Small intestine (tissue), 7 donors: ENCODE data around the gene HDAC4. TPM values are rescaled to one million over a fixed set of nuclear protein-coding genes. Genes with fewer than 3 reads are reported as not detected.
A peak's percentile ranks its signal among the peaks of the same experiment; 100 is the strongest.

Experiments
- DNase-seq, 2 donors: peaks; one replicate each; pipeline versions ENCODE4 v3.0.0 to v3.0.0-alpha.2; 2013
- FAIRE-seq: peaks from 2 replicates; lab custom pipeline; 2012; peaks lifted over from hg19 to GRCh38; lab: Jason Lieb, UNC
- H3K27ac ChIP-seq, 3 donors: one replicate each; pipeline ENCODE4 v1.5.1; 2013; ENCODE audit warnings: low read length in 2 of 3, mild to moderate bottlenecking in 2 of 3, control low read depth in 1 of 3, inconsistent platforms in 1 of 3, low read depth in 1 of 3, moderate library complexity in 1 of 3
- H3K27me3 ChIP-seq, 3 donors: one replicate each; pipeline ENCODE4 v1.6.1; 2013; ENCODE audit warnings: low read length in 3 of 3, inconsistent platforms in 1 of 3; ENCODE audit not compliant: control insufficient read depth in 3 of 3, insufficient read depth in 3 of 3
- H3K36me3 ChIP-seq, 3 donors: one replicate each; pipeline ENCODE4 v1.6.1; 2013; ENCODE audit warnings: low read length in 3 of 3, inconsistent platforms in 1 of 3, low read depth in 1 of 3, mild to moderate bottlenecking in 1 of 3, moderate library complexity in 1 of 3; ENCODE audit not compliant: control insufficient read depth in 3 of 3, insufficient read depth in 2 of 3
- H3K4me1 ChIP-seq, 3 donors: one replicate each; pipeline ENCODE4 v1.6.1; 2013; ENCODE audit warnings: low read length in 2 of 3, inconsistent platforms in 1 of 3, low read depth in 1 of 3, mild to moderate bottlenecking in 1 of 3, moderate library complexity in 1 of 3; ENCODE audit not compliant: control insufficient read depth in 3 of 3, insufficient read depth in 2 of 3
- H3K4me3 ChIP-seq, 3 donors: one replicate each; pipeline ENCODE4 v1.5.1; 2013; ENCODE audit warnings: low read length in 3 of 3, control low read depth in 1 of 3, inconsistent platforms in 1 of 3, low read depth in 1 of 3, mild to moderate bottlenecking in 1 of 3, moderate library complexity in 1 of 3
- H3K9me3 ChIP-seq, 2 donors: one replicate each; pipeline ENCODE4 v1.6.1; 2013; ENCODE audit warnings: low read depth in 1 of 2, low read length in 1 of 2; ENCODE audit not compliant: control insufficient read depth in 2 of 2, insufficient read depth in 1 of 2
- WGBS, 3 donors: extraction: QIAGEN DNeasy Blood & Tissue Kit; methylation state at CpG; one replicate each; pipeline ENCODE4 v1.1.7; 2013; 5-methylcytosine and 5-hydroxymethylcytosine counted together
- polyA plus RNA-seq, 4 donors: library from polyadenylated mRNA; stranded (reverse) in 3 of 4; unstranded in 1 of 4; fragments of 200-250 nt in 3 of 4; fragments of 120-200 nt in 1 of 4; gene quantifications; one replicate each; pipeline versions ENCODE4 v1.2.1 to v1.2.3, GENCODE V29; 2013
- donor health status: healthy with polysubstance abuse.
- donor health status: control.
- donor health status: control.
- donor health status: Bipolar disorder and iron deficiency.
- donor health status: healthy.

HDAC4 gene
- polyA plus RNA-seq, 4 donors = 3.1 to 11.3 (median 5.9) TPM

DNA sequence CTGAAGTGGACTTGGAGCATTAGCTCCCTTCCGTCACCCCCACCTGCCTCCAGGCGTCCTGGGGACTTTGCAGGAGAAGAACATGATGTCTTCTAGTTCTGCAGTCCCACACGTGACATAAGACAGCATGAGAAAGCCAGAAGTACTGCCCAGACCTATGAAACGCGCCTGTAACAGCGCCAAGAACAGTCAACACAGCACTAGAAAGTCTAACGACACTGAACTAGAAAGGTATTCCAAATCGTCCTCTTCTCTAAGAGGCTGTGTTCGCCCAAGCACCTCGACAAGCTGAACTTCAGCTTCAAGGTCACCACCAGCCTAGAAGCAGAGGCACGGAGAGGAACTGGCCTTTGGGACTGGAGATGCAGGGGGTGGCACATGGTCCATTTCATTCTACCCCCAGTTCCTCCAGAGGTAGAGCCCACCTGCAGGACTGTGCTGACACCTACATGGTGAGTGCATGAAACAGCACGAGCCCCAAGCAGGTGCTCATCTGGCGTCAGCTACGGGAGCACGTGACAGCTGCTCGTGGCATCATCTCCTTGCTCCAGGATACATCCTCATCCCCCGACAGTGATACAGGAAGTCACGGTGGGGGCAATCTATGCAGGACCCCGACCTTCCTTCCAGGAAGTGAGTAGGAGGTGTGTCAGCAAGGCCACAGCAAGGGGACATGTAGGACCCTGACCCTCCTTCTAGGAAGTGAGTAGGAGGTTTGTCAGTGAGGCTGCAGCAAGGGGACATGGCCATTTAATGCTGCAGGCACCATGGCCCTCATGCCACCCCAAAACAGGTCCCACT is 3.7 kb downstream of the HDAC4 start:
- FAIRE-seq (no peak), DNase-seq (peak in 1 of 2 donors; percentile 20)
- H3K27ac ChIP-seq = no peak overlapping the region
- 70 to 72% (median 71%) methylated on average over 19 of the region's 19 CpGs for WGBS, 3 donors
- H3K4me1 ChIP-seq = peaks cover 0 to 10% (median 3%) of the 10 kb centered on the region in 3 donors
- H3K36me3 ChIP-seq = peaks cover 0 to 10% (median 2%) of the 10 kb centered on the region in 3 donors
- H3K27me3 ChIP-seq = no peaks in the 10 kb centered on the region
- H3K4me3 ChIP-seq = no peak overlapping the region
- no peaks in the 10 kb centered on the region for H3K9me3 ChIP-seq

DNA sequence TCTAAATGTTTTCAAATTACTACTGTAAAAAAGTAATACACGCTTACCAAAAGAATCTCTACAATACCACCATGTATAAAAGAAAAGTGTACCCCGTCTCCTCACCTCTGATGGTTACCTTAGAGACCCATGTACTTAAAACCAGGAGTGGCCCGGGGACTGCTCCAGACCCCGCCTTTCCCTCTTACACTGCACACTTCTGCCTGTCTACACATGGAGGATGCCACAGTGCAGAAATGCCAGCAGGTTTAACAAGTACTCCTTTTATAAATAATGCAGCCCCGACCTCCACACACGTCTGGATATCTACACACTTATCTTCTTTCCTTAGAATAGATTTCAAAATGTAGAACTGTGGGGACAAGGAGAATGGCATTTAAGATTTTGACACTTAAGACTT is 5.3 kb downstream of the HDAC4 start:
- no peak overlapping the region for H3K27ac ChIP-seq
- no peak for FAIRE-seq

GRCh38 chr2:239394978-239395377 is 5.8 kb downstream of the HDAC4 start:
- Histone ChIP-seq H3K36me3 (peaks cover 0 to 17% (median 2%) of the 10 kb centered on the region in 3 donors), H3K27me3 (no peaks in the 10 kb centered on the region), H3K4me3 (no peak overlapping the region), H3K4me1 (peaks cover 0 to 10% (median 3%) of the 10 kb centered on the region in 3 donors), H3K9me3 (no peaks in the 10 kb centered on the region), H3K27ac (no peak overlapping the region)
- 80 to 87% (median 85%) methylated on average over 1 of the region's 1 CpG for WGBS, 3 donors
- no peak for FAIRE-seq
- no peak for DNase-seq

More for the DNA sequence above, 5.3 kb downstream of the HDAC4 start:
- DNase-seq = no peak
- no peak overlapping the region for H3K4me3 ChIP-seq
- H3K27me3 ChIP-seq = no peaks in the 10 kb centered on the region
- H3K36me3 ChIP-seq = peaks cover 0 to 17% (median 2%) of the 10 kb centered on the region in 3 donors
- no peaks in the 10 kb centered on the region for H3K9me3 ChIP-seq
- peaks cover 0 to 10% (median 3%) of the 10 kb centered on the region in 3 donors for H3K4me1 ChIP-seq
- WGBS, 3 donors = 73 to 81% (median 77%) methylated on average over 6 of the region's 6 CpGs

DNA sequence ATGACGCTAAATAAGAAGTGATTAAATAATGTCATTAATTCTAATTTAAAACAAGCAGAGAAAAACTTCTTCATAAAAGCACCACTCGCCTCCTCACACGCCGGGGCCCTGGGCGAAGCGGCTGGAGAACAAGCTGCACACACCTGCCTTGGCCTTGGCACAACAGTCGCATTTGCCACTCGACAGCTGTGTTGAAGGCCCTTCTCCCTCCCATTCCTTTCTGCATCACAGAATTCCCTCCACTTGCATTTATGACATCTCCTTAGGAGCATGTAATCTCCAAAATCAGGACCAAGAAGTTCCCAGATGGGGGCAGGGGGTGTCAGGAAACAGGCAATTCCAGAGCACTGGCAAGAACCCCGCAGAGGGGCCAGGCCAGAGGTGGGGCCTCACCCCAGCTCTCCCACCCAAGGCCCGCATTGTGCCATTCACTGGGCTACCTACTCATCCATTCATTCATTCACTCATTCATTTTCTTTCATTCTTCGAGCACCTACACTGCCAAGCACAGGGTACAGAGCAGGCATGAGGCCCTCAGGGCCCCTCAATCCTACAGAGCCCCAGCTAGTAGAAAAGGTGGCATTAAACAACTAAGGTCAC is 6.4 kb downstream of the HDAC4 start:
- H3K4me1 ChIP-seq = peaks cover 0 to 10% (median 3%) of the 10 kb centered on the region in 3 donors
- no peaks in the 10 kb centered on the region for H3K9me3 ChIP-seq
- FAIRE-seq (no peak), DNase-seq (no peak)
- H3K27me3 ChIP-seq = no peaks in the 10 kb centered on the region
- no peak overlapping the region for H3K27ac ChIP-seq
- peaks cover 0 to 22% (median 2%) of the 10 kb centered on the region in 3 donors for H3K36me3 ChIP-seq
- whole genome bisulfite sequencing, 3 donors = 80 to 89% (median 87%) methylated on average over 11 of the region's 11 CpGs
- H3K4me3 ChIP-seq = no peak overlapping the region

- Histone ChIP-seq H3K4me1 (peaks cover 0 to 10% (median 3%) of the 10 kb centered on the region in 3 donors), H3K36me3 (peaks cover 0 to 27% (median 2%) of the 10 kb centered on the region in 3 donors), H3K4me3 (no peak overlapping the region), H3K27me3 (no peaks in the 10 kb centered on the region), H3K27ac (no peak overlapping the region), H3K9me3 (no peaks in the 10 kb centered on the region)
- DNase-seq = no peak
- WGBS, 3 donors = 68 to 90% (median 89%) methylated on average over 3 of the region's 3 CpGs
- FAIRE-seq = no peak
Measured at GRCh38 chr2:239393941-239394340, 6.9 kb downstream of the HDAC4 start.

- Histone ChIP-seq H3K4me3 (no peak overlapping the region), H3K27me3 (no peaks in the 10 kb centered on the region), H3K27ac (no peak overlapping the region), H3K9me3 (no peaks in the 10 kb centered on the region), H3K4me1 (peaks cover 0 to 10% (median 1%) of the 10 kb centered on the region in 3 donors), H3K36me3 (peaks cover 0 to 30% (median 2%) of the 10 kb centered on the region in 3 donors)
- DNase-seq (peak in 1 of 2 donors; percentile 18), FAIRE-seq (no peak)
- 35 to 52% (median 50%) methylated on average over 7 of the region's 7 CpGs for WGBS, 3 donors
Measured at GRCh38 chr2:239393388-239393940, 7.4 kb downstream of the HDAC4 start.

- H3K27ac ChIP-seq = no peak overlapping the region
- peaks cover 0 to 36% (median 2%) of the 10 kb centered on the region in 3 donors for H3K36me3 ChIP-seq
- no peak overlapping the region for H3K4me3 ChIP-seq
- no peaks in the 10 kb centered on the region for H3K9me3 ChIP-seq
- no peaks in the 10 kb centered on the region for H3K27me3 ChIP-seq
- FAIRE-seq = no peak
- peaks cover 0 to 10% (median 0%) of the 10 kb centered on the region in 3 donors for H3K4me1 ChIP-seq
- no peak for DNase-seq
- WGBS, 3 donors = 92 to 94% (median 93%) methylated on average over 12 to 14 of the region's 14 CpGs
Measured at GRCh38 chr2:239392688-239393387, 8.0 kb downstream of the HDAC4 start.

- no peak for FAIRE-seq
- H3K9me3 ChIP-seq = no peaks in the 10 kb centered on the region
- peaks cover 0 to 35% (median 2%) of the 10 kb centered on the region in 3 donors for H3K36me3 ChIP-seq
- no peaks in the 10 kb centered on the region for H3K27me3 ChIP-seq
- H3K4me3 ChIP-seq = no peak overlapping the region
- no peak for DNase-seq
- no peak overlapping the region for H3K27ac ChIP-seq
- H3K4me1 ChIP-seq = peaks cover 0 to 10% (median 0%) of the 10 kb centered on the region in 3 donors
- WGBS, 3 donors = 93 to 96% (median 96%) methylated on average over 12 of the region's 12 CpGs
Measured at GRCh38 chr2:239392072-239392357, 8.8 kb downstream of the HDAC4 start.
